ENCODE measurements around the gene HOXD12.

GRCh38 chr2:176094349-176094748 is 5.2 kb upstream of the HOXD12 start:
- TF ChIP-seq CTCF (IDR thresholded peaks at IDR 0.05) = no peak
- no peak for TF ChIP-seq POLR2A (IDR thresholded peaks at IDR 0.05)

Measured in stomach (tissue), 4 donors.